Umbilical cord (tissue), 2 donors: ENCODE data around the gene ZNF581. TPM values are rescaled to one million over a fixed set of nuclear protein-coding genes. Genes with fewer than 3 reads are reported as not detected.

ENCODE experiments used
- DNase-seq: peaks from one replicate; pipeline ENCODE4 v3.0.0-alpha.2; 2015; ENCODE audit warnings: low spot score
- total RNA-seq: library from RNA; depleted of rRNA; stranded (reverse); fragments of >200 nt; gene quantifications from one replicate; pipeline ENCODE4 v1.2.3, GENCODE V29; 2014; ENCODE audit warnings: low replicate concordance; ENCODE audit not compliant: insufficient read depth

The ZNF581 gene
- total RNA-seq, 1 donor from 2014 or later = 20.0 TPM

DNA sequence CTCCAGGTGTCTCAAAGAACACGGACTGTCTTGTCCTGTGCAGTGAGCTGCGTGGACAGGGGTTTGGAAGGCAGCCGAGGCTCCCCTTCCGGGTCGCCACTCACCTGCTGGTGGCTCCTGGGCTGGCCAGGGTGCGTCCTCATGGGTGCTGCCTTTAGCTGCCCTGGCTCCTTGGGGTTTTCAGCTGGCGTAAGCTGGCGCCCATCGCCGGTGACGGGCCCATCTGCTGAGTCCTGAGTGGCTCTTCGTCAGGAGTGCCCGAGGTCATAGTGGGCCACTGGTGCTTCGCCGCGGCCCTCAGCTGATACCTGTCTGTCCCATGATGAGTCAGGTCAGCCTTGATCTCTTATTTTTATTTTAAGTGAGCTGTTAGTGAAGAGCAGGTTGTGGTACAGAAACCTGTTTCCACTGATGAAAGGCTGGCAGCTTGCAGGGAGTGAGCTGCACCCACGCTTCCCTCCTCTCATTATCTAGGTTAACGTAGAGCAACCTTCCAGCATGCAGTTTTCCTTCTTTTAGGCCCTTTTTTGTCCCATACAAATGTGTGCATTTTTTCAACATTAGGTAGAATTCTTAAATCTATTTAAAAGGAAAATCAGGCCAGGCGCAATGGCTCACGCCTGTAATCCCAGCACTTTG is 50.0 kb downstream of the ZNF581 start:
- no peak for DNase-seq

GRCh38 chr19:55694241-55694655 is 50.8 kb downstream of the ZNF581 start:
- no peak for DNase-seq

GRCh38 chr19:55694656-55695491 is 51.4 kb downstream of the ZNF581 start:
- no peak for DNase-seq

Other genes starting within 250 kb of the ZNF581 start
- 19.3 TPM for gene UBE2S, start 235.9 kb upstream of the ZNF581 start, total RNA-seq
- 1.2 TPM for gene SHISA7, start 200.3 kb upstream of the ZNF581 start, total RNA-seq
- gene ISOC2, start 182.0 kb upstream of the ZNF581 start, total RNA-seq = 15.9 TPM
- 3.9 TPM for gene C19orf85, start 178.9 kb upstream of the ZNF581 start, total RNA-seq
- 1.7 TPM for gene ZNF628, start 167.0 kb upstream of the ZNF581 start, total RNA-seq
- gene NAT14, start 158.5 kb upstream of the ZNF581 start, total RNA-seq = 18.8 TPM
- gene SSC5D, start 155.2 kb upstream of the ZNF581 start, total RNA-seq = 67.9 TPM
- gene SBK2, start 106.5 kb upstream of the ZNF581 start, total RNA-seq = not detected
- gene SBK3, start 98.1 kb upstream of the ZNF581 start, total RNA-seq = not detected
- 1.4 TPM for gene ZNF579, start 62.8 kb upstream of the ZNF581 start, total RNA-seq
- gene FIZ1, start 44.1 kb upstream of the ZNF581 start, total RNA-seq = 2.4 TPM
- 7.2 TPM for gene ZNF524, start 43.4 kb upstream of the ZNF581 start, total RNA-seq
- 0.72 TPM for gene ZNF865, start 38.0 kb upstream of the ZNF581 start, total RNA-seq
- gene ZNF784, start 19.1 kb upstream of the ZNF581 start, total RNA-seq = 5.1 TPM
- 17.1 TPM for gene ZNF580, start 2.6 kb upstream of the ZNF581 start, total RNA-seq
- 9.4 TPM for gene CCDC106, start 4.6 kb downstream of the ZNF581 start, total RNA-seq
- 40.7 TPM for gene U2AF2, start 11.4 kb downstream of the ZNF581 start, total RNA-seq
- 7.5 TPM for gene EPN1, start 31.6 kb downstream of the ZNF581 start, total RNA-seq
- gene NLRP9, start 94.8 kb downstream of the ZNF581 start, total RNA-seq = 1.2 TPM
- gene RFPL4A, start 115.4 kb downstream of the ZNF581 start, total RNA-seq = not detected
- 20.2 TPM for gene RFPL4AL1, start 125.5 kb downstream of the ZNF581 start, total RNA-seq
- 0.48 TPM for gene NLRP11, start 188.3 kb downstream of the ZNF581 start, total RNA-seq
- gene NLRP4, start 192.9 kb downstream of the ZNF581 start, total RNA-seq = 0.24 TPM